Activated CD4-positive, alpha-beta T cell treated with anti-CD3 and anti-CD28 coated beads, Interleukin-2, amount 50 U/mL, for 4 hours (primary cell): ENCODE data around the gene ID3.
"Not testable (repeated sequence)": the region's sequence is repeated elsewhere in the genome, so short reads cannot be mapped to it uniquely, and the experiment has no call there.

ENCODE experiments used
- DNase-seq, 2 experiments: peaks; one replicate each; pipeline ENCODE4 v3.0.0-alpha.2; 2020

The ID3 gene

GRCh38 chr1:23588749-23589548 lies 29.6 kb upstream of the ID3 start:
- no peak for DNase-seq

- DNase-seq = no peak
Measured at GRCh38 chr1:23585321-23586022, 26.2 kb upstream of the ID3 start.

GRCh38 chr1:23583727-23584126 lies 24.4 kb upstream of the ID3 start:
- DNase-seq = not testable (repeated sequence)

- DNase-seq = no peak
Measured at GRCh38 chr1:23582820-23583219, 23.5 kb upstream of the ID3 start.

GRCh38 chr1:23581219-23581618 lies 21.9 kb upstream of the ID3 start:
- DNase-seq = no peak

- DNase-seq = no peak
Measured at GRCh38 chr1:23578997-23579363, 19.7 kb upstream of the ID3 start.

GRCh38 chr1:23578311-23578996 lies 19.2 kb upstream of the ID3 start:
- no peak for DNase-seq

- no peak for DNase-seq
Measured at GRCh38 chr1:23577056-23578004, 18.0 kb upstream of the ID3 start.

- no peak for DNase-seq
Measured at GRCh38 chr1:23576338-23577055, 17.2 kb upstream of the ID3 start.

- no peak for DNase-seq
Measured at GRCh38 chr1:23575226-23575810, 16.0 kb upstream of the ID3 start.

GRCh38 chr1:23574265-23574754 lies 15.0 kb upstream of the ID3 start:
- no peak for DNase-seq

- no peak for DNase-seq
Measured at GRCh38 chr1:23573574-23574182, 14.4 kb upstream of the ID3 start.

GRCh38 chr1:23571465-23571864 lies 12.2 kb upstream of the ID3 start:
- DNase-seq = no peak

GRCh38 chr1:23570001-23570691 lies 10.8 kb upstream of the ID3 start:
- DNase-seq = no peak

- no peak for DNase-seq
Measured at GRCh38 chr1:23568608-23569383, 9.5 kb upstream of the ID3 start.

GRCh38 chr1:23567996-23568607 lies 8.8 kb upstream of the ID3 start:
- DNase-seq = no peak

GRCh38 chr1:23567629-23567995 lies 8.3 kb upstream of the ID3 start:
- DNase-seq = no peak

- DNase-seq = no peak
Measured at GRCh38 chr1:23566304-23566703, 7.0 kb upstream of the ID3 start.

GRCh38 chr1:23565776-23566175 lies 6.5 kb upstream of the ID3 start:
- no peak for DNase-seq
